ENCODE results near the gene KXD1.

Gene KXD1

GRCh38 chr19:18613589-18614234 is 56.0 kb downstream of the KXD1 start:
- no peak for DNase-seq (ENCODE audit: low read depth in 2 of 2)

DNA sequence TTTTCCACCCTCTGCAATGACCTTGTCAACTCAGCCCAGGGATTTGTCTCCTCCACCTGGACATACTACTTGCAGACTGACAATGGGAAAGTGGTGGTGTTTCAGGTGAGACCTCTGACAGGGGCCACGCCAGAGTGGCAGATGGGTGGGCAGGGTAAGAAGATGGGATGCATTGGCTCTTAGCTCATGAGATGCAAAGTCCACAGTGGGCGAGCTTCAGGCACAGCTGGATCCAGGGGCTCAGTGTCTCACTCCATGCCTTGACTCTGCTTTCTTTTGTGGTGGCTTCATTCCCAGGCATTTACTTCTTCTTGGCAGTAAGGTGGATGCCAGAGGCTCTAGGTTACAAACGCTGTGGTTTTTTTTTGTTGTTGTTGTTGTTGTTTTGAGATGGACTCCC is 58.4 kb downstream of the KXD1 start:
- DNase-seq (ENCODE audit: low read depth in 2 of 2), result no peak

DNA sequence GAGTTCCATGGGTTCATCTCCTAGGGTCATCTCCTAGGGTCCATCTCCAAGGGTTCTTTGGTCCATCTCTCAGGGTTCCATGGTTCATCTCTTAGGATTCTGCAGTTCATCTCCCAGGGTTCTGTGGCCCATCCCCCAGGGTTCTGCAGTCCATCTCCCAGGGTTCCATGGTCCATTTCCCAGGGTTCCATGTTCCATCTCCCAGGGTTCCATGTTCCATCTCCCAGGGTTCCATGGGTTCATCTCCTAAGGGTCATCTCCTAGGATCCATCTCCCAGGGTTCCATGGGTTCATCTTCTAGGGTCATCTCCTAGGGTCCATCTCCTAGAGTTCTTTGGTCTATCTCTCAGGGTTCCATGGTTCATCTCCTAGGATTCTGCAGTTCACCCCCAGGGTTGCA is 59.9 kb downstream of the KXD1 start:
- DNase-seq (ENCODE audit: low read depth in 2 of 2), result no peak

GRCh38 chr19:18618236-18618635 is 60.6 kb downstream of the KXD1 start:
- no peak for DNase-seq (ENCODE audit: low read depth in 2 of 2)
